Karpas-422 (cell line): Measurements from ENCODE around the gene AXIN1. TPM values are rescaled to one million over a fixed set of nuclear protein-coding genes. Genes with fewer than 3 reads are reported as not detected.
"Not testable (repeated sequence)": the region's sequence is repeated elsewhere in the genome, so short reads cannot be mapped to it uniquely, and the experiment has no call there.

Source experiments
- DNase-seq: peaks from one replicate; pipeline ENCODE4 v3.0.0-alpha.2; 2015
- H2AFZ ChIP-seq: fragments of 200-600 bp; sonication (generic); 2 replicates; pipeline ENCODE4 v1.6.1; 2014; ENCODE audit warnings: antibody characterized with exemption, low read length, mixed read lengths
- H3K27ac ChIP-seq: fragments of 200-600 bp; sonication (generic); 2 replicates; pipeline ENCODE4 v1.5.1; 2014; ENCODE audit warnings: mild to moderate bottlenecking, low read length, moderate library complexity
- H3K27me3 ChIP-seq: fragments of 200-600 bp; sonication (generic); 2 replicates; pipeline ENCODE4 v1.6.1; 2014; ENCODE audit warnings: low read length, mixed read lengths
- H3K36me3 ChIP-seq: fragments of 200-600 bp; sonication (generic); 2 replicates; pipeline ENCODE4 v1.6.1; 2014; ENCODE audit warnings: low read length, mixed read lengths; ENCODE audit not compliant: insufficient read depth
- H3K4me1 ChIP-seq: fragments of 200-600 bp; sonication (generic); 2 replicates; pipeline ENCODE4 v1.6.1; 2014; ENCODE audit warnings: mild to moderate bottlenecking, low read length, mixed read lengths
- H3K4me2 ChIP-seq: fragments of 200-600 bp; sonication (generic); 2 replicates; pipeline ENCODE4 v1.6.1; 2014; ENCODE audit warnings: low read length, low read depth, mild to moderate bottlenecking; ENCODE audit not compliant: poor library complexity, severe bottlenecking
- H3K4me3 ChIP-seq: fragments of 200-600 bp; sonication (generic); 2 replicates; pipeline ENCODE4 v1.5.1; 2014; ENCODE audit warnings: mild to moderate bottlenecking, antibody characterized with exemption, low read length, mixed read lengths
- H3K79me2 ChIP-seq: fragments of 200-600 bp; sonication (generic); 2 replicates; pipeline ENCODE4 v1.6.1; 2014; ENCODE audit warnings: mild to moderate bottlenecking, low read length, mixed read lengths
- H3K9ac ChIP-seq: fragments of 200-600 bp; sonication (generic); 2 replicates; pipeline ENCODE4 v1.6.0; 2014; ENCODE audit warnings: low read length
- H3K9me2 ChIP-seq: fragments of 200-600 bp; sonication (generic), shearing (Covaris generic); replicated peaks from 2 replicates; pipeline ENCODE4 v1.6.0; 2014; ENCODE audit warnings: mild to moderate bottlenecking, low read length, moderate library complexity; ENCODE audit not compliant: insufficient read depth
- H3K9me3 ChIP-seq: fragments of 300-700, 200-600 bp; sonication (generic); 2 replicates; pipeline ENCODE4 v1.6.1; 2014; ENCODE audit warnings: low read length, mixed read lengths
- H4K20me1 ChIP-seq: fragments of 200-600 bp; sonication (generic); 2 replicates; pipeline ENCODE4 v1.6.1; 2014; ENCODE audit warnings: mild to moderate bottlenecking, antibody characterized with exemption, low read length, low read depth; ENCODE audit not compliant: insufficient read depth
- total RNA-seq: library from RNA; depleted of rRNA; stranded (reverse); fragments of >200 nt; shearing (Covaris generic); gene quantifications from 2 replicates; pipeline ENCODE4 v1.2.3, GENCODE V29; 2014; ENCODE audit warnings: low replicate concordance

The AXIN1 gene
- total RNA-seq, 1 experiment from 2014 or later = 14.6 TPM

GRCh38 chr16:337975-338575, 14.4 kb downstream of the AXIN1 start:
- H3K27me3 ChIP-seq = no peaks in the 10 kb centered on the region
- H3K4me2 ChIP-seq = no peak overlapping the region
- peaks cover 3% of the 10 kb centered on the region; the same call in 1 of the 2 replicates for H3K9me3 ChIP-seq
- H3K9ac ChIP-seq = no peak overlapping the region
- no peak overlapping the region for H3K27ac ChIP-seq
- no peak for DNase-seq
- H3K4me3 ChIP-seq = no peak overlapping the region
- peaks cover 16% of the 10 kb centered on the region; the same call in 1 of the 2 replicates for H4K20me1 ChIP-seq
- H3K9me2 ChIP-seq = no peaks in the 10 kb centered on the region
- no peak overlapping the region for H2AFZ ChIP-seq
- no peaks in the 10 kb centered on the region; the same call in 1 of the 2 replicates for H3K36me3 ChIP-seq
- H3K79me2 ChIP-seq = peaks cover 91% of the 10 kb centered on the region
- no peaks in the 10 kb centered on the region for H3K4me1 ChIP-seq

- Histone ChIP-seq H3K4me2 (no peak overlapping the region), H2AFZ (no peak overlapping the region), H3K9me3 (peaks cover 3% of the 10 kb centered on the region; the same call in 1 of the 2 replicates), H3K79me2 (peaks cover 91% of the 10 kb centered on the region), H3K4me1 (no peaks in the 10 kb centered on the region), H3K27me3 (no peaks in the 10 kb centered on the region), H3K4me3 (no peak overlapping the region), H4K20me1 (peaks cover 10% of the 10 kb centered on the region; the same call in 1 of the 2 replicates), H3K9ac (no peak overlapping the region), H3K9me2 (no peaks in the 10 kb centered on the region), H3K27ac (no peak overlapping the region), H3K36me3 (no peaks in the 10 kb centered on the region; the same call in 1 of the 2 replicates)
- DNase-seq = no peak
Measured at GRCh38 chr16:337437-337836, 15.1 kb downstream of the AXIN1 start.

DNA sequence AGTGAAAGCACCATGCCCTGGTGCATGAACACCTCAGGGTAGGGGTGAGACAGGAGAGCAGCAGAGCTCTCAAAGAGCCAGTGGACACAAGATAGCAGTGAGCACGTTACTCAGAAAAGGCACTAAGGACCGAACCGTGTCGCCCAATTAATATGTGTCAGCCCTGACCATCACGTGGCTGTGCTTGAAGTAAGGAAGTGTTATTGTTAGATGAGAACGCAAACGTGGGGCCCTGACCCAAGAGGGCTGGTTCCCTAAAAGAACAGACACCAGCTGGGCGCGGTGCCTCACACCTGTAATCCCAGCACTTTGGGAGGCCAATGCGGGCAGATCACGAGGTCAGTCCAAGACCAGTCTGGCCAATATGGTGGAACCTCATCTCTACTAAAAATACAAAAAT, 16.3 kb downstream of the AXIN1 start:
- no peaks in the 10 kb centered on the region; the same call in 1 of the 2 replicates for H3K36me3 ChIP-seq
- H3K4me2 ChIP-seq = no peak overlapping the region
- peaks cover 3% of the 10 kb centered on the region; the same call in 1 of the 2 replicates for H3K9me3 ChIP-seq
- no peak overlapping the region for H3K9ac ChIP-seq
- peaks cover 10% of the 10 kb centered on the region; the same call in 1 of the 2 replicates for H4K20me1 ChIP-seq
- no peaks in the 10 kb centered on the region for H3K9me2 ChIP-seq
- no peak overlapping the region for H3K4me3 ChIP-seq
- no peak overlapping the region for H3K27ac ChIP-seq
- H3K27me3 ChIP-seq = no peaks in the 10 kb centered on the region
- H3K79me2 ChIP-seq = peaks cover 96% of the 10 kb centered on the region
- H3K4me1 ChIP-seq = no peaks in the 10 kb centered on the region
- DNase-seq = no peak
- H2AFZ ChIP-seq = no peak overlapping the region

- peaks cover 98% of the 10 kb centered on the region for H3K79me2 ChIP-seq
Measured at GRCh38 chr16:334861-335632, 17.5 kb downstream of the AXIN1 start.

DNA sequence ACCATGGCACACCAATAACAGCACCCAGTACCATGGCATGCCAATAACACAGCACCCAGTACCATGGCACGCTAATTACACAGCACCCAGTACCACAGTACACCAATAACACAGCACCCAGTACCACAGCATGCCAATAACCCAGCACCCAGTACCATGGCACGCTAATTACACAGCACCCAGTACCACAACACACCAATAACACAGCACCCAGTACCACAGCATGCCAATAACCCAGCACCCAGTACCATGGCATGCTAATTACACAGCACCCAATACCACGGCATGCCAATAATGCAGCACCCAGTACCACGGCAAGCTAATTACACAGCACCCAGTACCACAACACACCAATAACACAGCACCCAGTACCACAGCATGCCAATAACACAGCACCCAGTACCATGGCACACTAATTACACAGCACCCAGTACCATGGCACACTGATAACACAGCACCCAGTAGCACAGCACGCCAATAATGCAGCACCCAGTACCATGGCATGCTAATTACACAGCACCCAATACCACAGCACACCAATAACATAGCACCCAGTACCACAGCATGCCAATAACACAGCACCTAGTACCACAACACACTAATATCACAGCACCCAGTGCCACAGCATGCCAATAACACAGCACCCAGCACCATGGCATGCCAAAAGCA, 18.2 kb downstream of the AXIN1 start:
- H3K9me2 ChIP-seq, H3K4me2 ChIP-seq, H4K20me1 ChIP-seq, H3K4me3 ChIP-seq, DNase-seq, H3K36me3 ChIP-seq, H3K27me3 ChIP-seq, H2AFZ ChIP-seq, H3K9ac ChIP-seq, H3K9me3 ChIP-seq, H3K27ac ChIP-seq, H3K4me1 ChIP-seq: not testable (repeated sequence)
- H3K79me2 ChIP-seq = peaks cover 94% of the 10 kb centered on the region

More at GRCh38 chr16:334861-335632, 17.5 kb downstream of the AXIN1 start:
- not testable (repeated sequence) for H3K27me3 ChIP-seq, H3K9me2 ChIP-seq, H3K4me3 ChIP-seq, H3K36me3 ChIP-seq, H2AFZ ChIP-seq, H3K9ac ChIP-seq, H3K9me3 ChIP-seq, DNase-seq, H4K20me1 ChIP-seq, H3K4me2 ChIP-seq, H3K4me1 ChIP-seq, H3K27ac ChIP-seq

DNA sequence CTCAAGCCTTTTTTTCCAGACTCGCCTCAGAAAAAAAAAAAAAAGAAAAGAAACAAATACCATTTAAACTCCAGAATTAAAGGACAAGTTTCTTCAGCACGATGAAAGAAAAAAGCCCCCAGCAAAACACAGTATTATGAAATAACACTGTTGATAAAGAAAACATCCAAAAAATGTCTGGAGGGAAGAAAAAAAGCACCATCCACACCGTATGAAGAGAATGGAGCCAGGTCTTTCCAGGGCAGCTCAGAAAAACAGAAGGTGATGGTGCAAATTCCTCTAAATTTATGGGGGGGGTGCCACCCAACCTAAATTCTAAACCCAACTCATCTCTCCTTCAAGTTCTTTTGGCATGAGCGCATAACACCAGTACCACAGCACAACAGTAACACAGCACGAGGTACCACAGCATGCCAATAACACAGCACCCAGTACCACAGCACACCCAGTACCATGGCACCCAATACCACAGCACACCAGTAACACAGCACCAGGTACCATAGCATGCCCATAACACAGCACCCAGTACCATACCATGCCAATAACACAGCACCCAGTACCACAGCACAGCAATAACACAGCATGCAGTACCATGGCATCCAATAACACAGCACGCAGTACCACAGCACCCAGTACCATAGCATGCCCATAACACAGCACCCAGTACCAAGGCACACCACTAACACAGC, 19.0 kb downstream of the AXIN1 start:
- Histone ChIP-seq H3K79me2 (peaks cover 95% of the 10 kb centered on the region), H3K36me3 (no peaks in the 10 kb centered on the region), H3K9ac (no peak overlapping the region), H3K27me3 (no peaks in the 10 kb centered on the region), H3K4me3 (no peak overlapping the region), H3K4me1 (no peaks in the 10 kb centered on the region), H4K20me1 (peaks cover 5% of the 10 kb centered on the region; the same call in 1 of the 2 replicates), H3K4me2 (no peak overlapping the region), H3K9me3 (peaks cover 3% of the 10 kb centered on the region; the same call in 1 of the 2 replicates), H2AFZ (no peak overlapping the region), H3K27ac (no peak overlapping the region), H3K9me2 (no peaks in the 10 kb centered on the region)
- DNase-seq = no peak

DNA sequence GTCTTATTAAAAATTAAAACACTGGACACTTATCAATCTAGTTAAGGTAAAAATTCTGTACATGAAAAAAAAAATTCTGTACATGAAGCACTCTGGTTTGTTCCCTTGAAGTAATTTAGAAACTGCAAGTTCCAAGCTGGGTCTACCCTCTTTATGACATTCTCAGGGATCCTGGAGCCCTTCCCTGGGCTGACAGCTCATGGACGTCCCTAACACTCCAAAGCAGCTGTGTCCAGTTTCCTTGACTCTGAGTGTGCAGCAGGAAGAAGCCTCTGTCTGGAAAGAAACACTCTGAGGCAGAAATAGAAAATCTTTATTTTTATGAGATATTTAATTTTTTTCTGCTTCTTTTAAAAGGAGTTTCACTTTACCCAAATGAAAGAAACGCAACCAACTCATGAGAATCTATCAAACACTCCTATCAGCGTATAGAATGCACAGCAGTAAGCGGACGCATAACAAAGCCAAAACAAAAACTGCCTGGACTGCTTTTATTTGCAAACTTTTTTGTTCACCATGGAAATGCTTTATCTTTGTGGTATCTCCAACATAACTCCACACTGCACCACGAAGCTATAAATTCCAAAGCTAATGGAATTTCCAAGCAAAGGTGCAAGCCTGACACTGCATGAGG, 21.2 kb downstream of the AXIN1 start:
- H3K79me2 ChIP-seq = peaks cover 85% of the 10 kb centered on the region
- H3K27me3 ChIP-seq, H3K27ac ChIP-seq, H3K9me3 ChIP-seq, H3K9ac ChIP-seq, H3K4me2 ChIP-seq, H3K36me3 ChIP-seq, DNase-seq, H4K20me1 ChIP-seq, H3K4me1 ChIP-seq, H2AFZ ChIP-seq, H3K9me2 ChIP-seq, H3K4me3 ChIP-seq: not testable (repeated sequence)
